ENCODE results near the gene RASA4B.
"Not testable (repeated sequence)": the region's sequence is repeated elsewhere in the genome, so short reads cannot be mapped to it uniquely, and the experiment has no call there.

The RASA4B gene

DNA sequence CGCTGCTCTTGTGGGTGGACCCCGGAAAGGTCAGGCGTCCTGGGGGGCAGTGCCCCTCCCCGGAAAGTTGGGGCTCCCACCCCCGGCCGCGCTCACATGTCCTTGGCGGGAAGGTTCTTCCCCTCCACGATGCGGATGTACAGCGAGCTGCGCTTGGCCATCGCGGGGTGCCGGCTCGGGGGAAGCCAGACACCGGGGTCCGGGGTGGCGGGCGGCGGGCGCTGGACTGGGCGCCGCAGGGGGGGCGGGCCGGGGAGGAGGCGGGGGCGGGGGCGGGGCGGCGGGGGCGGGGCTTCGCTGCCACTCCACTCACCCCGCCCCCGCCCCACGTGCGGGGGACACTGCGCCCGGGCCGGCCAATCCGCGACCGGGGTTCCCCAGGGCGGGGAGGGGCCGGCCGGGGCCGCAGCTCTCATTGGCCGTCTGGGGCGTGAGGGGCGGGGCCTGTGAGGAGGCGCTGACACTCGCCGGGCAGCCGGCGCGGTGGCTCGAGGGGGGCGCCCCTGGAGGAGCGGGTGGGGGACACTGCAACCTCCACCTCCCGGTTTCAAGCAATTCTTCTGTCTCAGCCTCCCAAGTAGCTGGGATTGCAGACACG lies at the start of gene RASA4B:
Gene RASA4B, minus strand, starts transcription at position 228 of the 598 bp plus-strand sequence. Its CDS starts 67 bp downstream, at position 161.
- peak in 1 of 2 donors; percentile 29 for DNase-seq

DNA sequence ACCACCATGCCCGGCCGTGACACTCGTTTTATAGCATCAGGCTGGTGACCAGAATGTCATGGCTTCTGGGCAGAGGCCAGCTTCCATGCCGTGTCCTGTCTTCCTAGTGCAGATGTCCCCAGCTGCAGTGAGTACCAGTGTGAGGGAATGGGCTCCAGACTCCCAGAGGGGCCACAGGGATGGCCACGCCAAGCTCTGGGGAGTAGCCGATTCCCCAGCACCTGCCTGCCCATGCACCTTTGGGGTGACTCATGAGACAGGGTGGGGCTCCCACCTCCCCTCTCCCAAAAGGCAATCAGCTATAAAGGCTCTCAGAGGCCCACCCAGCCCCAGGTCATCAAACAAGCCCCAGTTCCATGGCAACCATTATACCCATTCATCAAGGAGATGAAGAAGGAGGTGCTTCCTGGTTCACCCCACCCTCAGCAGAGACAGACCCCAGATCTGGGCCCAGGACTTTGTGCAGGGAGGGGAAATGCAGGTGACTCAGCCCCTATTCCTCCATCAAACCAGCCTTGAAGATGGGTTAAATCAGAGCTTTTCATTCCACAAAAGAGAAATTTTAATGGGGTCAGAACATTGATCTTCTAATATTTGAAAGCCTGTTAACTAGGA lies 33.3 kb upstream of the RASA4B start, which contains the start of gene SPDYE2:
Gene SPDYE2, plus strand, starts transcription at position 419 of the 615 bp plus-strand sequence. CDS start 2,030 bp downstream, outside the sequence.
- DNase-seq, result not testable (repeated sequence)

DNA sequence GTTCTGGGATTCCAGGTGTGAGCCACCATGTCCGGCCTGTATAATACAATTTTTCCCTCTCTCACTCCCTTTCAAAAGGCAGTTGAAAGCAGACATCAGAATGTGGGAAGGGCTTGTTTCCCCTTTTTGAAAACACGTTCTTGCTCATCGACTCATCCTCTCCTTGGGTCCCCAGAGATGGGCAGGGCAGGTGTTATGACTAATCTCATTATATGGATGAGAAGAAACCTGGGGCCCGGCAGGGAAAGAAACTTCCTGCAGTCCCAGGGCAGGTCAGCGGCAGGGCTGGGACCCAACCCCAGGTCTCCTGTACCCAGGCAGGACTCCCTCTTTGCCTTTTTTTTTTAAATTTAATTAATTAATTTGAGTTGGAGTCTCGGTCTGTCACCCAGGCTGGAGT lies 28.8 kb upstream of the RASA4B start:
- not testable (repeated sequence) for DNase-seq

DNA sequence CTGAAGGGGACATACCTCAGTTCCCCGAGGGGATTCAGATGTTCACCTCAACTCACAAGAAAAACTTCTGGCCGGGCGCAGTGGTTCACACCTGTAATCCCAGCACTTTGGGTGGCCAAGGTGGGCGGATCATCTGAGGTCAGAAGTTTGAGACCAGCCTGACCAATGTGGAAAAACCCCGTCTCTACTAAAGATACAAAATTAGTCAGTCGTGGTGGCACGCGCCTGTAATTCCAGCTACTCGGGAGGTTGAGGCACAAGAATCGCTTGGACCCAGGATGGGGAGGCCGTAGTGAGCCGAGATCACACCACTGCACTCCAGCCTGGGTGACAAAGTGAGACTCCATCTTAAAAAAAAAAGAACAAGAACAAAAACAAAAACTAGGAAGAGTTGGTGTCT lies 27.7 kb upstream of the RASA4B start:
- not testable (repeated sequence) for DNase-seq

DNA sequence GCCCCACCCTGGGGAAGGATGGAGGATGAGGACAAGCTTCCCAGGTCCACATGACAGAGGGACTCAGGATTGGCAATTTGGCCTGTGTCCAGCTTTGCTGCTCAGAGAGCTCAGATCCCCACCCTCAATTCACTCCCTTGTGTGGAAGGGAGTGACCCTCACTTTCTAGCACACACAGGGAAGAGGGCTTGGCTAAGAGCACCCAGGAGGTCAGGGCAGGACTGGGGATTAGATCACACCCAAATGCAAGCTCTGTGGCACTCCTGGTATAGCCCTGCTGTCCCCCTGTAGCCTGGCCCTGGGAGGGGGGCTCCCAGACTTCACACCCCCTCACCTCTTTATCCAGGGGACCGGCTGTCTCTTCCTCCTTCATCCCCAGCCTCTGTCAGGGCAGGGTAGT lies 26.8 kb upstream of the RASA4B start:
- DNase-seq, result not testable (repeated sequence)

DNA sequence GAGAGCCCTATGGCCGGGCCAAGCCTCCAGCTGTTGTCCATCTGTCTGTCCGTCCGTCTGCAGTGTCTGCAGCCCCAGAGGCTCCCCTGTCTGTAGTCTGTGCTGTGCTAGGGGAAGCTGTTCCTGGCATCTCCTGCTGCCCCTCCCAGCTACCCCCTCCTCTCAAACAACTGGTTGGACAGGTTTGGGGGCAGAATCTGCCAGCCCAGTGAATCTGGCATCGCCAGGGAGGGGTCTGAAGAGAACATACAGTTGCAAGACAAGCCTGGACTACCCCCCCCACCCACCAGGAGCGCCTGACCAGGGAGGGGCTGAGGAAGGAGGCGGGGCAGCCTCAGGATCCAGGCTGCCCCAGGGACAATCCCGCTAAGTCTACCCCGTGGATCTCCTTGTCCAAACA lies 26.0 kb upstream of the RASA4B start, which contains the start of gene UPK3BL2:
Gene UPK3BL2, minus strand, starts transcription at position 101 of the 400 bp plus-strand sequence. Its CDS starts 60 bp downstream, at position 41.
- not testable (repeated sequence) for DNase-seq

DNA sequence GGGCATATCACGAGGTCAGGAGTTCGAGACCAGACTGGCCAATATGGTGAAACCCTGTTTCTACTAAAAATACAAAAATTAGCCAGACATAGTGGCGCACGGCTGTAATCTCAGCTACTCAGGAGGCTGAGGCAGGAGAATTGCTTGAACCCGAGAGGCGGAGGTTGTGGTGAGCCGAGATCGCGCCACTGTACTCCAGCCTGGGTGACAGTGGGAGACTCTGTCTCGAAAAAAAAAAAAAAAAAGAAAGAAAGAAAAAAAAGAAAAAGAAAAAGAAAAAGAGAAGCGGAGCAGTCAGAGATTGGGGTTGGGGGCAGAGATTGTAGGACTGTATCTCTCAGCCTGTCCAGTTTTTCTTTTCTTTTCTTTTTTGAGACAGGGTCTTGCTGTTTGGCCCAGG lies 25.2 kb upstream of the RASA4B start:
- not testable (repeated sequence) for DNase-seq

DNA sequence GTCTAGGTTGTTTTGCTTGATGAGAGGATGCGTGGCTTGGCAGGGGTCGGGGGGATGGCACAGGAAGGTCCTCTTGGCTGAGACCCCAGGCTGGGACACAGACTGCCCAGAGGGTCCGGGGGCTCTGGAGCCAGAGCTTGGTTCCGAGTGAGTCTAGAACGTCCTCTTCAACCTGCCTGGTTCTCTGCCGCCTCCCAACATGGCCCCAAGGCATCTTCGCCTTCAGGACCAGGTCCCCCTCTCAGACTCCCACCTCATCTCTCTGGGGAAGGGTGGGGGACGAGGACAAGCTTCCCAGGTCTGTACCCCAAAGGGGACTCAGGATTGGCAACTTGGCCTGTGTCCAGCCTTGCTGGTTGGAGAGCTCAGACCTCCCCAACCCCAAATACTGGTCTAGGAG lies 24.5 kb upstream of the RASA4B start:
- not testable (repeated sequence) for DNase-seq

DNA sequence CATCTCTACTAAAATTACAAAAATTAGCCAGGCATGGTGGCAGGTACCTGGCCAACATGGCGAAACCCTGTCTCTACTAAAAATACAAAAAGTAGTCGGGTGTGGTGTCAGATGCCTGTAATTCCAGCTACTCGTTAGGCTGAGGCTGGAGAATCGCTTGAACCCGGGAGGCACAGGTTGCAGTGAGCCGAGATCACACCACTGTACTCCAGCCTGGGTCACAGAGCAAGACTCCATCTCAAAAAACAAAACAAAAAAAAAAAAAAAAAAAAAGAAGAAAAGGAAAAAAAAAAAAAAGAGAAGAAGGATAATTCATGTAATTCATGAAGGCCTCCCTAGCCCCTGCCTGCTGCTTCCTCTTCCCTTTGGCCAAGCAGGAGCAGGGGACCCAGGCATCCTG lies 23.0 kb upstream of the RASA4B start:
- DNase-seq, result not testable (repeated sequence)

DNA sequence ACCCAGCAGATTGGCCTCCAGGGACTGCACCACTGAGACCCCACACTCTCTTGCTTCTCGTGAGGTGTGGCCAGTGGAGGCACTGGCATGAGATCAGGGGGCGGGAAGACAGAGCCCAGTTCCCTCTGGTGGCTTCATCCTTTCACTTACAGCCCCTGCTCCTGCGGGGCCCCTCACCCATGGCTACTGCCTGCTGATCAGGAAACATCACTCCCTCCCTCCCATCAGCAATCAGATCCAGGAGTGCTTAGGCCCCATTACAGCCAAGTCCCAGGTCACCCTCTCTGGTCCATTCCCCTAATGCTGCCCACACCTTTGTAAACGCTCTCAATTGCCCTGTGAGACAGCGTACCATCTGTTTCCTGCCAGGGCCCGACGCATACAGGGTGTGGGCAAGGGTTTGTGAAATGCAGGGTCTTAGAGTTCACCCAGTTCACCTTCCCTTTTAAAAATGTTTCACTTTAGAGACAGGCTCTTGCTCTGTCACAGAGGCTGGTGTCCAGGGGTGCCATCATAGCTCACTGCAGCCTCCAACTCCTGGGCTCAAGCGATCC lies 17.6 kb upstream of the RASA4B start:
- DNase-seq, result not testable (repeated sequence)

DNA sequence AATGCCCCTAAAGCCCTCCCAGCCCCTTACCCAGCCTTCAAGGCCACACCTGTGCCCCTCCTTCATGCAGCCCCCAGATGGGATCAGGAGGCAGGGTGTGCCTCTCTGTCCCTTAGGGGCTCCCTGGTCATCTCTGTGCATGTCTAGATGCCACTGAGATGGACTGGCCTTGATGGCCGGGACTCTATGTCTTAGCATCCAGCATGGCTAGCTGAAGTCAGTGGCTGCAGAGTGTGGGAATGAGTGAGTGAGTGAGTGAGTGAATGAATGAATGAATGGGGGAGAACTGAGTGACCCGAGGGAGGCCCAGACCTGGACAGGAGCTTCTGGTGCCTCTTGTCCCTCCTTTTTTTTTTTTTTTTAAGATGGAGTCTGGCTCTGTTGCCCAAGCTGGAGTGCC lies 14.6 kb upstream of the RASA4B start:
- DNase-seq, result not testable (repeated sequence)

DNA sequence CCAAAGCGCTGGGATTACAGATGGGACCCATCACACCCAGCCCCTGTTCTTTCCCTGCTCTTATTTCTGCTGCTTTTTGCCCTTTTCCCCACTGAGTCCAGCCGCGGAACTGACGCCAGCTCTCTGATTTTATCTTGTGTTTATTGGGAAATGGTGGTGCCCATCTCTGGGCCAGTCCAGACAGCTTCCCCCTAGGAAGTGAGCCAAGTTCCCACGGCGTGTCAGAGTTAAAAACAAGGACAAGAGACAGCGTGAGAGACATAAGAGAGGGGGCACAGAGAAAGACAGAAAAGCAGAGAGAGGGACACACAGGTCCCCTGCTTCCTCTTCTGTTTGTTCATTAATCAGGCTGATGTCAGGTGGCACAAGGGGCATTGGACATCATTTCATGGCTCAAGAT lies 14.0 kb upstream of the RASA4B start:
- DNase-seq, result not testable (repeated sequence)

DNA sequence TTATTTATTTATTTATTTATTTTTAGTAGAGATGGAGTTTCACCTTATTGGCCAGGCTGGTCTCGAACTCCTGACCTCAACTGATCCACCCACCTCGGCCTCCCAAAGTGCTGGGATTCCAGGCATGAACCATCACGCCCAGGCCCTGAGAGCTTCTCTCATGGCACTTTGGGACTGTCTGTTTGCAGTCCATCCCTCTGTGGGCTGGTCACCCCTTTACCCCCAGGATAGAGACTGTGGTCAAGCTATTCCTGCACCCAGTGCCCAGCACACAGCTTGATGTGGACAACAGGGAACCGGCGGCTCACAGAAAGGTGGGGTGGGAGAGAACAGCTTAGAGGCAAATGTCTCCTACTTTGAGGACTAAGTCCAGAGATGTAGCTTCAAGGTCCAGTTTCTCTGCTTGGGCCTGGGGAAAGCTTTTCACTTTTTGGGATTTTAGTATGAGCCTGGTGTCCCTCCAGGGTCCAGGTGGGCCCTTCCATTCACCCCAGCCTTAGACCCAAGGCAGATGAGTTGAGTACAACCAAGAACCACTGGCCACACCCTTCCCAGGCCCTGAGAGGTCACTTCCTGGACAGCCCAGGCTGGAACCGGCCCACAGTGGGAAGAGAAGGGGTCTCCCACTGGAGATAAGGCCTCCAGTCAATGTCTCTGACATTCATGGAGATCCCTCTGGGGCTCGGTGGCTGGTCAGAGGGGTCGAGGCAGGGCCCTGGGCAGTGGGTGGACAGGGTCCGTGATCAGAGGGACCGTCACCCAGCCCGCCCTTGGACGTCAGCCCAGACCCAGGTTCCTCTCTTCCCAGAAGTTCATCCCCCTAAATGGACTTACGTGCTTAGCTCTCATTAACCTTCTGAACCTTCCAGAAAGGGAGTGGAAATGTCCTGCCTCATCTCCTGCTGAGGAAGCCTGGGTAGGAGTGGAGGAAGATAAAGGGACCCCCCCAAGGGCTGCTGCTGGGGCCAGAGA lies 10.5 kb upstream of the RASA4B start:
- DNase-seq, result not testable (repeated sequence)

DNA sequence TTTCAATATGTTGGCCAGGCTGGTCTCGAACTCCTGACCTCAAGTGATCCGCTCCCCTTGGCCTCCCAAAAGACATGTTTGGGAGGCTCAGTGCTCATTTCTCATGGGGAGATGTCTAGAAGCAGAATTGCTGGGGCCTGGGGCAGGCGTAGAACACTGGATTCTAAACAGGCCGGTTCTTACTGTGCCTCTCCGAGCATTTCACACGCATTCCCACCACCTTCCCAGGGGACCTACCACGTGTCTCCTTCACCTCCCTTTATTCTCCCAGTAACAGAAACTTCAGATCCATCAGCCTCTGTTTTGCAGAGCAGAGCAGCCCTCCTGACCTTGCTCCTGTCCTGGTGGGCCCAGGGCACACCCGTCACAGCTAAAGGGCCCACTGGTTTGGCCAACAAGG lies 9.6 kb upstream of the RASA4B start:
- DNase-seq, result not testable (repeated sequence)

DNA sequence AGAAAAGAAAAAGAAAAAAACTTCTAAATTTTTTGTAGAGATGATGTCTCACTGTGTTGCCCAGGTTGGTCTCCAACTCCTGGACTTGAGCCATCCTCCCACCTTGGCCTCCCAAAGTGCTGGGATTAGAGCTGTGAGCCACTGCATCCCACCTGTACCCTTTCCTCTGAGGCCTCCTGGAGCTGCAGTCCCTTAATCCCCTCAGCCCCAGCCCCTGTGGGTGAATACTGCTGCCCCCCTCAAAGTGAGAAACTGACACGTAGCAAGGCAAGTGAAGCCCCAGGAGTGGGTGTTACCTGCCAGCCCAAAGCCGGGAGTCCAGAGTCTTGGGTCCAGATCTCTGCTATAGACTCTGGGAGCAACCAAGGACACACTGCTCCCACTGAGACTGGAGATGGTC lies 7.2 kb upstream of the RASA4B start:
- DNase-seq, result not testable (repeated sequence)

DNA sequence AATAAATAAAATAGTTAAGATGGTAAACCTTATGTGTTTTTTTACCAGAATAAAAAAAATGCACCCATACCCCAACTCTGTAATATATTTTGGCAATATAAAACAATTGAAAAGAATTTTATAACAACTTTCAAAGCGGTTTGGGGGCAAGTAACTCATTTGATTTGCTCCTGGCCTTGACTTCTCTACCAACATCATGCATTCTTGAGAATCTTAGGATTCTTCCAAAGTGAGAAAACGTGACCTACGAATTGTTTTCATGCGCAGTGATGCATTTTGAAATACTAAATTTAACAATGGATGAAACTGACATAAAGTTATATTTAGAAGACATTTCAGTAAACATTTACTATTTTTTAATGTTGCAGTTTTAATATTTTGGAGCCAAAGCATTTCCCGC lies 3.2 kb upstream of the RASA4B start:
- not testable (repeated sequence) for DNase-seq

DNA sequence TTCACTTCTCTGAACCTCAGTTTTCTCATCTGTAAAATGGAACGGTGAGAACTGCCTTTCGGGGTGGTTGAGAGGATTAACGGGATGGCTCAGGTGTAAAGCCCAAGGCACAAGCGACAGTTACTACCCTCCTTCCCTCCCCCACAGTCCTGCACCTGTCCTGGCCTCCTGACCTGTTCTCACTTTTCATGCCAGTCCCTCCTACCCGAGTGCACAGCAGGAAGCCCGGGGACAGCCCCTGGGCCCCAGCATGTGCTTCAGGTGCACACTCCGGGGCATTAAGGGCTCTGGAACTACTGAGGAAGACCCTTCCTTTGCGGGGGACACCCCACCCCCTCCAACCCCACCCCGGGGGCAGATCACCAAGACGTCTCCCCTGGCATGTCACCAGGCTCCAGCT lies 626 bp downstream of the RASA4B start:
- not testable (repeated sequence) for DNase-seq

DNA sequence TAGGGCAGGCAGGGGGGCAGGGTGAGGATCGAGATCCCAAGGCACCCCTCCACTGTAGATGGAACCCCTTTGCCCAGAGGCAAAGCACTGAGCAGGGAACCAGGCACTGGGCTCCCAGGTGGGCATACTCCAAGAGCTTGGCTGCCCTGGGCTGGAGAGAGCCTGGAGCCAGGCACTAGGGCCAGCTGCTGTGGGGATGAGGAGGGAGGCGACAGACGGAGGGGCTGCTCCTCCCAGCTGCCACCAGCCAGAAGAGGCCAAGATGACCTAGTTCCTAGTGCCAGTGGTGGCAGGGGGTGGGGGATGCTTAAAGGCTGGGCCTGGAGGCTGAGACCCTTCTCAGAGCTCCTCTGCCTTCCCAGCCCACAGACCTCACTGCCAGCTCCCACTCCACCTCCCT lies 1.7 kb downstream of the RASA4B start:
- DNase-seq, result not testable (repeated sequence)

DNA sequence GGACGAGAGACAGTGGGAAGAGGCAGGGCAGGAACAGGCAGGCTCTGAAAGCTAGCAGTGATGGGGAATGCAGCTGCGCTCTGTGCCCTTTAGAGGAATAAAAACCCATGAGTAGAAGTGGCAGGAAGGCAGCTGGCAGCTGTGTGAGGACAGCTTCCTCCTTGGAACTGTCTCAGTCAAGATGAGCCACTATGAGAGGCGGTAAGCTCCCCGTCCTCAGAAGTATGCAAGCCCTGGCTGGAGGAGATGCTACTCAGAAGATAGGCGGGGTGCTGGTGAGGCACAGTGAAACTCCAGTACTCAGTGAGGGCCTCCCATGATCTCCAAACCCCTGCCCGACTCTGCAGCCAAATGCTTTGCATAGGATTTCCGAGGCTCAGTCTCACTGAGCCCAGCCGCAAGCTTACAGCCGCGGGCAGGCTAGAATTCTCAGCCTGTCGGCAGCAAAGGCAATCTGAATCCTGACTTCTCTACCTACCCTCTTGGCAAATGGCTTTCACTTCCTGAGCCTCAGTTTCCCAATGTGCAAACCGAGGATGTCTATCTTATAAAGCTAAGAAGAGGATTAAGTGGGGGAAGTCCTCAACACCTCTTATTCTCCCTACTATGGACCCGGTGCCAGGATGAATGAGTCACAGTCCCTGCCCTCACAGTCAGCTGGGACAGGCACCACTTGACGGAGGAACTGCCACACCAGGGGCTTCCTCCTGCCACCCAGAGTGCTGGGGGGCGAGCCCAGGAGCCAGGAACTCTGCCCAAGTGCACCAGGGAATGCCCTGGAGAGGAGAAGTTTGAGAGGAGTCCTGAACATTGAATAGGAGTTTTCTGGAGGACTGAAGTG lies 2.5 kb downstream of the RASA4B start:
- not testable (repeated sequence) for DNase-seq

DNA sequence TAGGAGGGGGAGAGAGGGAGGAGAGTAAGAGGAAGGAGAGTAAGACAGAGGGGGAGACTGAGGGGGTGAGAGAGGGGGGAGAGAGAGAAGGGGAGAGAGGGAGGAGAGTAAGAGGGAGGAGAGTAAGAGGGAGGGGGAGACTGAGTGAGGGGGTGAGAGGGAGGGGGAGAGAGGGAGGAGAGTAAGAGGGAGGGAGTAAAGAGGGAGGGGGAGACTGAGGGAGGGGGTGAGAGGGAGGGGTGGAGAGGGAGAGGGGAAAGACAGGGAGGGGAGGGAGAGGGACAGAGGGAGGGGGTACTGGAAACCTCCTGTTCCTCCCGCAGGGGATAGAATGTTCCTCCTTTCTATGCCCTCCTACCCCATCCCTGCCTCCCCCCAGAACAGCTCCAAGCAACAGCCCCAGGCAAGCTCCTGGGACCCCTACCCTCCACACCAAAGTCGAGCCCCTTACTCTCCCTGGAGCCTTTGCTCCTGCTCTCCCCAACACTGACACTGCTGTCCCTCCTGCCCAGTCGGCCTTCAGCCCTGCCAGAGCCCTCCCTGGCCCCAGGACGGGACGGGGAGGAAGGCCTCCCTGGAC lies 4.8 kb downstream of the RASA4B start:
- peak in 1 of 2 donors; percentile 30 for DNase-seq

DNA sequence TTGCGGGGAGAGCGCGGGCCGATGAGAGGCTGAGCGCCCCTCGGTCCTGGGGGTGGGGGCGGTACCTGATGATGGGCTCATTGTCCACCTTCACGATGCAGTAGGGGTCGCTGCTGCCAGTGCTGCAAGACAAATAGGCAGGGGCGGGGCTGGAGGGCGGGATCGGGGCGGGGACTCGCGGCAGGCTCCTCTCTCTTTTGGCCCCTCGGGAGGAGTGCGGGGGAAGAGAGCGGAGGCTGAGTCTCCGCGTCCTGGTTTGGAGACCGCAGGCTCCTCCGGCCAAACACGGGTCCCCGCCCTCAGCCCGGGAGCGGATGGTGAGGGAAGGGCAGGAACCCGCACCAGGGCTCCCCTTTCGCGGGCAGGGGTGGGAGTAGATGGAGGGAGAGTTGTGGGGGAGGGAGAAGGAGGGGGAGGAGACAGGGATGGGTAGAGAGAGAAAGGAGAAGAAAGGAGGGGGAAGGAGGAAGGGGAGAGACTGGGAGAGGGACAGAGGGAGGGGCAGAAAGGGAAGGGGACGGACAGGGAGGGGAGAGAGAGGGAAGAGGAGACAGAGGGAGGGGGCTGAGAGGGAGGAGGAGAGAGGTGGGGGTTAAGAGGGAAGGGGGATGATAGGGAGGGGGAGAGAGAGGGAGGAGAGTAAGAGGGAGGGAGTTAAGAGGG lies 5.6 kb downstream of the RASA4B start:
- not testable (repeated sequence) for DNase-seq

Measured in CD4-positive, alpha-beta T cell treated with Interleukin-1 beta for 1 hour (primary cell).